ENCODE measurements around the gene KCNJ6.

KCNJ6 gene

DNA sequence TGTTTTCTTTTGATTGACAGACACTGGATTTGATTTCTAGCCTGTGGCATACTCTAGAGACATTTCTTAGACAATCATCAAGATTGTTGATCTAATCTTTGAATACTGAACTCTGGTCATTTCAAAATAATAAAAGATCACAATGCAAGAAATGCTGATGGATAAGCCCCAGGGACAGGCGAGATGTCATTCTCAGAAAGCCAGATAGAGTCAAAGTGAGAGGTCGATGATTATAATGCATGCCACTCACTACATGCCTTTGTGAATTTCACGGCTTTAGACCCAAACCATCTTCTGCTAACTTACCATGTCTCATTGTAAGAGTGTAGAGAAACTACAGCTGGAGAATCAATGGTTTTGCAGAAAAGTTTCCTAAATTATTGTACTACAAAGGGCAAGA lies 292.6 kb downstream of the KCNJ6 start:
- no peak overlapping the region for H3K4me3 ChIP-seq (ENCODE audit: low read length in 2 of 2)
- H3K4me1 ChIP-seq (ENCODE audit: control insufficient read depth in 2 of 2, insufficient read depth in 2 of 2, low read length in 2 of 2): no peaks in the 10 kb centered on the region
- no peak overlapping the region for H3K9ac ChIP-seq (ENCODE audit: low read depth in 1 of 2, low read length in 2 of 2)
- H3K27ac ChIP-seq (ENCODE audit: low read depth in 2 of 2, low read length in 2 of 2): no peak overlapping the region
- H3K27me3 ChIP-seq (ENCODE audit: control insufficient read depth in 2 of 2, insufficient read depth in 2 of 2, low read length in 2 of 2): no peaks in the 10 kb centered on the region
- no peaks in the 10 kb centered on the region for H3K9me3 ChIP-seq (ENCODE audit: control insufficient read depth in 2 of 2, low read length in 2 of 2)
- H3K36me3 ChIP-seq (ENCODE audit: control insufficient read depth in 2 of 2, insufficient read depth in 2 of 2, low read length in 2 of 2): no peaks in the 10 kb centered on the region

DNA sequence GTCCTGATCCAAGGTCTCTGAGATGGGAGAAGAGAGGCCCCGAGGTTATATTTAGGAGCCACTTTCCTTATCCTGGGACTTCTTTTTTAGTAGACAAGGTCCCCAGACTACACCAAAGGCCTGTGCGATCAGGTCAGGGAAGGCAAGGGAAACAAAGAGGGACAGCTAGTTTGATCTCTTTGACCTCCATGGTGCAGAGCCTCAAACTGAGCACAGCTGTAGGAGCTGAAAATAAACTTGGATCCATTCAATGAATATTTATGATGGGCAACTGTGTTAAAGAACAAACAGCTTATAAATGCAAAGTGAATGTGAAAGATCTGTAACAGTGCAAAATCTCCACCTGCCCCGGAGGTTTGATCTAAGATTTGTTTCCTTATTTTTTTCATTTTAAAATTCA lies 293.1 kb downstream of the KCNJ6 start:
- H3K9ac ChIP-seq (ENCODE audit: low read depth in 1 of 2, low read length in 2 of 2): no peak overlapping the region
- H3K4me1 ChIP-seq (ENCODE audit: control insufficient read depth in 2 of 2, insufficient read depth in 2 of 2, low read length in 2 of 2): no peaks in the 10 kb centered on the region
- H3K27me3 ChIP-seq (ENCODE audit: control insufficient read depth in 2 of 2, insufficient read depth in 2 of 2, low read length in 2 of 2): no peaks in the 10 kb centered on the region
- no peaks in the 10 kb centered on the region for H3K36me3 ChIP-seq (ENCODE audit: control insufficient read depth in 2 of 2, insufficient read depth in 2 of 2, low read length in 2 of 2)
- H3K4me3 ChIP-seq (ENCODE audit: low read length in 2 of 2): no peak overlapping the region
- no peak overlapping the region for H3K27ac ChIP-seq (ENCODE audit: low read depth in 2 of 2, low read length in 2 of 2)
- no peaks in the 10 kb centered on the region for H3K9me3 ChIP-seq (ENCODE audit: control insufficient read depth in 2 of 2, low read length in 2 of 2)

DNA sequence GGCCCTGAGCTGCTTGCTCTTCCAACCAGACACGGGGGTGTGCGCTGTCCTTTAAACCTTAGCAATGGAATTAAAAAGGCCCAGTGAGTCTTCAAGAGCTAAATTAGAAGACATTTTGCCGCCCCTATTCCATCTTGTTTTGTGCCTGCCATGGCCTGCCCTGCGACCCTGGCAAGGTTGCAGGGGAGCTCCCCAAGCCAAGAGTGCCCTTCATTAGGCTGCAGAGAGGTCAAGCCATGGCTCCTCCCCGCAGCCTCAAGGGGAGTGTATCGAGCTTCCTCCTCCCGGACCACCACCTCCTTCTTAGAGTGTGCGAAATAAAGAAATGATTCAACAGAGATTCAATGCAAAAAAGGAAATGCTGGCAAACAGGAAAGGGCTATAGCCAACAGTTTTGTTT lies 293.5 kb downstream of the KCNJ6 start:
- Histone ChIP-seq H3K36me3 (ENCODE audit: control insufficient read depth in 2 of 2, insufficient read depth in 2 of 2, low read length in 2 of 2) (no peaks in the 10 kb centered on the region), H3K9ac (ENCODE audit: low read depth in 1 of 2, low read length in 2 of 2) (no peak overlapping the region), H3K27me3 (ENCODE audit: control insufficient read depth in 2 of 2, insufficient read depth in 2 of 2, low read length in 2 of 2) (no peaks in the 10 kb centered on the region), H3K27ac (ENCODE audit: low read depth in 2 of 2, low read length in 2 of 2) (no peak overlapping the region), H3K4me1 (ENCODE audit: control insufficient read depth in 2 of 2, insufficient read depth in 2 of 2, low read length in 2 of 2) (no peaks in the 10 kb centered on the region), H3K9me3 (ENCODE audit: control insufficient read depth in 2 of 2, low read length in 2 of 2) (no peaks in the 10 kb centered on the region), H3K4me3 (ENCODE audit: low read length in 2 of 2) (no peak overlapping the region)

DNA sequence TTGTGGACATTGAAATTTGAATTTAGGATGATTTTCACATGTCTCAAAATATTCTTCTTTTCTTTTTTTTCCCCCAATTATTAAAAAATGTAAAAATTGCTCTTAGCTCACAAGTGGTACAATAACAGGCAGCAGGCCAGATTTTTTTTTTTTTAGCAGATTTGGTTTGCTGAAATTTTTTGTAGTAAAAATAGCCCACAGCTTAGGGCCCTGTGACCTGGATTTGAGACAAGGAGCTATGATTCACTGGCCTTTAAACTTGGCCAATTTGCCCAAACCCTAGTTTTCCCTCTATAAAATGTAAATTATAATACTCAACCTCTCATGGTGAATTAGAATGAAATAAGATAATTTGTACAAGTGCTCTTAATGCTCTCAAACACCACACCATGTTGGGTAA lies 295.9 kb downstream of the KCNJ6 start:
- Histone ChIP-seq H3K27ac (ENCODE audit: low read depth in 2 of 2, low read length in 2 of 2) (no peak overlapping the region), H3K9me3 (ENCODE audit: control insufficient read depth in 2 of 2, low read length in 2 of 2) (no peaks in the 10 kb centered on the region), H3K9ac (ENCODE audit: low read depth in 1 of 2, low read length in 2 of 2) (no peak overlapping the region), H3K4me1 (ENCODE audit: control insufficient read depth in 2 of 2, insufficient read depth in 2 of 2, low read length in 2 of 2) (no peaks in the 10 kb centered on the region), H3K36me3 (ENCODE audit: control insufficient read depth in 2 of 2, insufficient read depth in 2 of 2, low read length in 2 of 2) (no peaks in the 10 kb centered on the region), H3K4me3 (ENCODE audit: low read length in 2 of 2) (no peak overlapping the region), H3K27me3 (ENCODE audit: control insufficient read depth in 2 of 2, insufficient read depth in 2 of 2, low read length in 2 of 2) (peaks cover 0 to 2% of the 10 kb centered on the region in 2 donors)

DNA sequence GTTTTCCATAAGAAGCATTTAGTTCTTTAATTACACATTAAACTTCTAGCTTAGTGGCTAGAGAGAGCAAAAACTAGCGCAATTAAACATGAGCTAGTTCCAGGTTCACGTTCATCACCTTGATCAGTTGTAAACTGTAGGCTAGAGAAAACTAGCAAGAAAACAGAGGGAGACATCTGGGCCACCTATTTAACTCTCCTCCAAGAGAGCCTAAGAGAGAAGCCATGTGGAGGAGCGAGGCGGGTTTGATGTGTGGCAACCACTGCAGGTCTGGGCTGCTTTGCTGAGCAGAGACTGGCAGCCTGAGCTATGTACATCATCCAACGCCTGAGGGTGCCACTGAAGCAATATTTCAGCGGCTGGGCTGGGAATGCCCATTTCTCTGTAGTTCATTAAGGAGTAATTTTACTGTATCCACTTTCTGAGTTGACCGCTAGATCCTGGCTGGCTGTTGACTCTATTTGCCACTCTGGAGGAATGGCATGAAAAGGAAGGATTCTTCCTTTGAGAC lies 296.7 kb downstream of the KCNJ6 start:
- H3K36me3 ChIP-seq (ENCODE audit: control insufficient read depth in 2 of 2, insufficient read depth in 2 of 2, low read length in 2 of 2): no peaks in the 10 kb centered on the region
- H3K4me3 ChIP-seq (ENCODE audit: low read length in 2 of 2): no peak overlapping the region
- H3K4me1 ChIP-seq (ENCODE audit: control insufficient read depth in 2 of 2, insufficient read depth in 2 of 2, low read length in 2 of 2): no peaks in the 10 kb centered on the region
- no peak overlapping the region for H3K9ac ChIP-seq (ENCODE audit: low read depth in 1 of 2, low read length in 2 of 2)
- H3K27me3 ChIP-seq (ENCODE audit: control insufficient read depth in 2 of 2, insufficient read depth in 2 of 2, low read length in 2 of 2): peaks cover 0 to 2% of the 10 kb centered on the region in 2 donors
- H3K9me3 ChIP-seq (ENCODE audit: control insufficient read depth in 2 of 2, low read length in 2 of 2): no peaks in the 10 kb centered on the region
- no peak overlapping the region for H3K27ac ChIP-seq (ENCODE audit: low read depth in 2 of 2, low read length in 2 of 2)

DNA sequence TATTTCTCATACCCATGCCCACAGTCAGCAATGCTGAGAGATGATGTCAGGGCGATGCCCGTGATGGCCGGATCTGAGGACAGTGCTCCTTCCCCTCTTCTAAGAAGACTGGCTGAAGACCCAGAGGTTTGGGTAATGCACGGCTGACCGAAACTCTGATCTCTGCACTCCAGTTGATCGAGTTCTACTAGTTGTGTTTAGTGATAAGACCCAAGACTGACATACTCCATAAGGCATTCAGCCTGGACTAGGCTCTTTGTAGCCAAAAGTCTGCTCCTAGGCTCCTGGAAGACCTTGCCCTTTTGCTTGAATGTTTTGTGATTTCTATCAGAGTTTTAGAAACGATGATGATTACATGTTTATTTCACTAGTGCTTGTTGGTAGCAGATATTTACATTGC lies 298.2 kb downstream of the KCNJ6 start:
- Histone ChIP-seq H3K27me3 (ENCODE audit: control insufficient read depth in 2 of 2, insufficient read depth in 2 of 2, low read length in 2 of 2) (peaks cover 0 to 2% of the 10 kb centered on the region in 2 donors), H3K27ac (ENCODE audit: low read depth in 2 of 2, low read length in 2 of 2) (no peak overlapping the region), H3K9me3 (ENCODE audit: control insufficient read depth in 2 of 2, low read length in 2 of 2) (peaks cover 0 to 2% of the 10 kb centered on the region in 2 donors), H3K4me1 (ENCODE audit: control insufficient read depth in 2 of 2, insufficient read depth in 2 of 2, low read length in 2 of 2) (no peaks in the 10 kb centered on the region), H3K4me3 (ENCODE audit: low read length in 2 of 2) (no peak overlapping the region), H3K9ac (ENCODE audit: low read depth in 1 of 2, low read length in 2 of 2) (no peak overlapping the region), H3K36me3 (ENCODE audit: control insufficient read depth in 2 of 2, insufficient read depth in 2 of 2, low read length in 2 of 2) (no peaks in the 10 kb centered on the region)

DNA sequence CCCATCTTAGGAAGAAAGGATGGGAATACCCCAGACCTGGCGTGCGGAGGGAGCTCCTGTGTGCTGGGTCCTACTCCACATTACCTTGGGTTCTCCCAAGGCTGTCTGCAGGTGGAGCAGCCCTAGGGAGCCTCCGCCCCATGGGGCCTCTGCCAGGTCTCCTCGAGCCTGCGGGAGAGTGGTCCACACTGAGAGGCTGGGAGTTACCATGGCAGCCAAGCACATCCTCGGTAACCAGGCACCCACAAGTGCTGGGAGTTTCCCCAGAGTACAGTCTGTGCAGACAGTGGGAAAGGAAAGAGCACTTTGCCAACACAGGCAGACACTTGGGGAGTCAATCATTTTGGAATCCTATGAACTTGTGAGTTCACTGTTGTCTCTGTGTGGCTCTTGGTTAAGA lies 300.3 kb downstream of the KCNJ6 start:
- Histone ChIP-seq H3K27me3 (ENCODE audit: control insufficient read depth in 2 of 2, insufficient read depth in 2 of 2, low read length in 2 of 2) (peaks cover 0 to 2% of the 10 kb centered on the region in 2 donors), H3K4me3 (ENCODE audit: low read length in 2 of 2) (no peak overlapping the region), H3K9me3 (ENCODE audit: control insufficient read depth in 2 of 2, low read length in 2 of 2) (peaks cover 0 to 2% of the 10 kb centered on the region in 2 donors), H3K36me3 (ENCODE audit: control insufficient read depth in 2 of 2, insufficient read depth in 2 of 2, low read length in 2 of 2) (no peaks in the 10 kb centered on the region), H3K27ac (ENCODE audit: low read depth in 2 of 2, low read length in 2 of 2) (no peak overlapping the region), H3K4me1 (ENCODE audit: control insufficient read depth in 2 of 2, insufficient read depth in 2 of 2, low read length in 2 of 2) (no peaks in the 10 kb centered on the region), H3K9ac (ENCODE audit: low read depth in 1 of 2, low read length in 2 of 2) (no peak overlapping the region)

DNA sequence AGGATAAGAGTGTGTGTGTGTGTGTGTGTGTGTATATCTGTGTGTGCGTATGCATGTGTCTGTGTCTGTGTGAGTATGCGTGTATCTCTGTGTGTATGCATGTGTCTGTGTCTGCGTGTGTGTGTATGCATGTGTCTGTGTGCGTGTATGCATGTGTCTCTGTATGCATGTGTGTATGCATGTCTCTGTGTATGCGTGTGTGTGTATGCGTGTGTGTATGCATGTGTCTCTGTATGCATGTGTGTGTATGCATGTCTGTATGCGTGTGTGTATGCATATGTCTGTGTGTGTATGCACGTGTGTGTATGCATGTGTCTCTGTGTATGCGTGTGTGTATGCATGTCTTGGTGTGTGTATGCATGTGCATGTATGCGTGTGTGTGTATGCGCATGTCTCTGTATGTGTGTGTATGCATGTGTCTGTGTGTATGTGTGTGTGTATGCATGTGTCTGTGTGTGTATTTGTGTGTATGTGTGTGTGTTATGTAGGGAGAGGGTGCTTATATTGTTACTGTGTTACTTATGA lies 301.8 kb downstream of the KCNJ6 start:
- Histone ChIP-seq H3K27me3 (ENCODE audit: control insufficient read depth in 2 of 2, insufficient read depth in 2 of 2, low read length in 2 of 2) (peaks cover 0 to 2% of the 10 kb centered on the region in 2 donors), H3K27ac (ENCODE audit: low read depth in 2 of 2, low read length in 2 of 2) (no peak overlapping the region), H3K4me3 (ENCODE audit: low read length in 2 of 2) (no peak overlapping the region), H3K9me3 (ENCODE audit: control insufficient read depth in 2 of 2, low read length in 2 of 2) (peaks cover 0 to 2% of the 10 kb centered on the region in 2 donors), H3K9ac (ENCODE audit: low read depth in 1 of 2, low read length in 2 of 2) (no peak overlapping the region), H3K36me3 (ENCODE audit: control insufficient read depth in 2 of 2, insufficient read depth in 2 of 2, low read length in 2 of 2) (no peaks in the 10 kb centered on the region), H3K4me1 (ENCODE audit: control insufficient read depth in 2 of 2, insufficient read depth in 2 of 2, low read length in 2 of 2) (no peaks in the 10 kb centered on the region)

DNA sequence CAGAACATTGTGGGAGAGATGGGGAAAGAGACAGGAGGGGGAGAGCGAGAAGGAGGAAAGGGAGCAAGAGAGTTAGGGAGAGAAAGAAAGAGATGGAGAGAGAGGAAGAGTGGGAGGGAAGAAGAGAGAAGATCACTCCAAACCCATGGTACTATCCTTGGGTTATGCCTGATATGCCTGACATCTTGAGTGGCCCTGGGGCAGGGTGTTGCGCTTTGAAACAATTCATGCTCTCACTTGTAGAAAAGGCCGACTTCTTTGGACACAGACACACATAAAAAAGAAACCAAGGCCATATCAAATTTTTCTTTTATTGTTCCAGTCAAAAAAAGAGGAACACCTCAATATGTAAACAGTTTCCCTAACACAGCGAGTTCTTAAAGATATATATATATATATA lies 309.2 kb downstream of the KCNJ6 start:
- Histone ChIP-seq H3K4me3 (ENCODE audit: low read length in 2 of 2) (no peak overlapping the region), H3K27ac (ENCODE audit: low read depth in 2 of 2, low read length in 2 of 2) (no peak overlapping the region), H3K36me3 (ENCODE audit: control insufficient read depth in 2 of 2, insufficient read depth in 2 of 2, low read length in 2 of 2) (no peaks in the 10 kb centered on the region)

DNA sequence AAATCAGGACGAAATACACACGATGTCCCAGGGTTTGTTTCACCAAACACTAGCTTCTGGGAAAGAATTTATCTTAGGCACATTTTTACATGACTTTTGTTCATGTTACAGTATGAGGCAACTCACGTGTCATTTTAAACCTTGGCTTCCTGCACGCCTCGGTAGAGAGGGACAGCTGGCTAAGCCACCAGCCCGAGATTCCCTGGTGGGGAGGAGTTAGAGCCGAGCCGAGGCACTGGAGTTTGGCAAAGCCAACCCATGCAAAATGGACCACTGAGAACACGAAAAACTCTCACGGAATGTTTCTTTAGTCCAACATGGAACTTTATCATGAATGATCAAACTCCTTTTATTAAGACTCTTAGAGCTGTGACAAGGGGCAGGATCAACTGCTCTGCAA lies 309.7 kb downstream of the KCNJ6 start:
- Histone ChIP-seq H3K36me3 (ENCODE audit: control insufficient read depth in 2 of 2, insufficient read depth in 2 of 2, low read length in 2 of 2) (no peaks in the 10 kb centered on the region), H3K27ac (ENCODE audit: low read depth in 2 of 2, low read length in 2 of 2) (no peak overlapping the region), H3K9me3 (ENCODE audit: control insufficient read depth in 2 of 2, low read length in 2 of 2) (no peaks in the 10 kb centered on the region), H3K9ac (ENCODE audit: low read depth in 1 of 2, low read length in 2 of 2) (no peak overlapping the region), H3K4me3 (ENCODE audit: low read length in 2 of 2) (no peak overlapping the region), H3K27me3 (ENCODE audit: control insufficient read depth in 2 of 2, insufficient read depth in 2 of 2, low read length in 2 of 2) (no peaks in the 10 kb centered on the region), H3K4me1 (ENCODE audit: control insufficient read depth in 2 of 2, insufficient read depth in 2 of 2, low read length in 2 of 2) (no peaks in the 10 kb centered on the region)

More for the DNA sequence above, 309.2 kb downstream of the KCNJ6 start:
- Histone ChIP-seq H3K27me3 (ENCODE audit: control insufficient read depth in 2 of 2, insufficient read depth in 2 of 2, low read length in 2 of 2) (no peaks in the 10 kb centered on the region), H3K9ac (ENCODE audit: low read depth in 1 of 2, low read length in 2 of 2) (no peak overlapping the region), H3K9me3 (ENCODE audit: control insufficient read depth in 2 of 2, low read length in 2 of 2) (no peaks in the 10 kb centered on the region), H3K4me1 (ENCODE audit: control insufficient read depth in 2 of 2, insufficient read depth in 2 of 2, low read length in 2 of 2) (no peaks in the 10 kb centered on the region)

DNA sequence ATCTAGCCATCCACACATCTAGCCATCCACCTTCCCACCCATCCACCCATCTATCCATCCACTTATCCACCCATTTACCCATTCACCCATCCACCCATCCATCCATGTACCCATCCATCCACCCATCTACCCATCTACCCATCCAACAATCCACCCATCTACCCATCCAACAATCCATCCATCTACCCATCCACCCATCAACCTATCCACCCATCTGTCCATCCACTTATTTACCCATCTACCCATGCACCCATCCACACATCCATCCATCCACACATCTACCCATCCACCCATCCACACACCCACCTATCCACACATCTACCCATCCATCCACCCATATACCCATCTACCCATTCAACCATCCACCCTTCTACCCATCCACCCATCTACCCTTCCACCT lies 311.3 kb downstream of the KCNJ6 start:
- H3K27me3 ChIP-seq (ENCODE audit: control insufficient read depth in 2 of 2, insufficient read depth in 2 of 2, low read length in 2 of 2): no peaks in the 10 kb centered on the region
- H3K4me1 ChIP-seq (ENCODE audit: control insufficient read depth in 2 of 2, insufficient read depth in 2 of 2, low read length in 2 of 2): no peaks in the 10 kb centered on the region
- no peak overlapping the region for H3K27ac ChIP-seq (ENCODE audit: low read depth in 2 of 2, low read length in 2 of 2)
- H3K36me3 ChIP-seq (ENCODE audit: control insufficient read depth in 2 of 2, insufficient read depth in 2 of 2, low read length in 2 of 2): no peaks in the 10 kb centered on the region
- no peaks in the 10 kb centered on the region for H3K9me3 ChIP-seq (ENCODE audit: control insufficient read depth in 2 of 2, low read length in 2 of 2)
- no peak overlapping the region for H3K9ac ChIP-seq (ENCODE audit: low read depth in 1 of 2, low read length in 2 of 2)
- H3K4me3 ChIP-seq (ENCODE audit: low read length in 2 of 2): no peak overlapping the region
